Subcutaneous abdominal adipose tissue (tissue), 5 donors: ENCODE results near the gene DCUN1D4.
"Not testable (repeated sequence)": the region's sequence is repeated elsewhere in the genome, so short reads cannot be mapped to it uniquely, and the experiment has no call there.

Experiments
- H3K27ac ChIP-seq: one replicate; pipeline ENCODE4 v1.7.0; 2013; ENCODE audit warnings: low read depth, mild to moderate bottlenecking, inconsistent platforms, low read length, moderate library complexity
- H3K27me3 ChIP-seq, 5 donors: one replicate each; pipeline ENCODE4 v1.7.0; 2013; ENCODE audit warnings: low read length in 5 of 5, inconsistent platforms in 1 of 5; ENCODE audit not compliant: control insufficient read depth in 5 of 5, insufficient read depth in 4 of 5
- H3K36me3 ChIP-seq, 5 donors: one replicate each; pipeline ENCODE4 v1.7.0; 2013; ENCODE audit warnings: low read length in 5 of 5; ENCODE audit not compliant: control insufficient read depth in 5 of 5, insufficient read depth in 5 of 5
- H3K4me1 ChIP-seq, 5 donors: one replicate each; pipeline ENCODE4 v1.7.0; 2013; ENCODE audit warnings: low read length in 5 of 5, mild to moderate bottlenecking in 3 of 5, moderate library complexity in 1 of 5; ENCODE audit not compliant: control insufficient read depth in 5 of 5, insufficient read depth in 5 of 5
- H3K4me3 ChIP-seq, 5 donors: one replicate each; pipeline ENCODE4 v1.7.0; 2013; ENCODE audit warnings: low read length in 5 of 5, low read depth in 1 of 5
- H3K9ac ChIP-seq, 5 donors: one replicate each; pipeline ENCODE4 v1.7.0; 2013; ENCODE audit warnings: low read length in 5 of 5, mild to moderate bottlenecking in 4 of 5, moderate library complexity in 3 of 5
- H3K9me3 ChIP-seq, 5 donors: one replicate each; pipeline ENCODE4 v1.7.0; 2013; ENCODE audit warnings: low read length in 5 of 5; ENCODE audit not compliant: control insufficient read depth in 5 of 5
- donor health status: healthy.
- donor health status: healthy.
- donor health status: healthy.
- donor health status: healthy.
- donor health status: healthy.

Gene DCUN1D4

DNA sequence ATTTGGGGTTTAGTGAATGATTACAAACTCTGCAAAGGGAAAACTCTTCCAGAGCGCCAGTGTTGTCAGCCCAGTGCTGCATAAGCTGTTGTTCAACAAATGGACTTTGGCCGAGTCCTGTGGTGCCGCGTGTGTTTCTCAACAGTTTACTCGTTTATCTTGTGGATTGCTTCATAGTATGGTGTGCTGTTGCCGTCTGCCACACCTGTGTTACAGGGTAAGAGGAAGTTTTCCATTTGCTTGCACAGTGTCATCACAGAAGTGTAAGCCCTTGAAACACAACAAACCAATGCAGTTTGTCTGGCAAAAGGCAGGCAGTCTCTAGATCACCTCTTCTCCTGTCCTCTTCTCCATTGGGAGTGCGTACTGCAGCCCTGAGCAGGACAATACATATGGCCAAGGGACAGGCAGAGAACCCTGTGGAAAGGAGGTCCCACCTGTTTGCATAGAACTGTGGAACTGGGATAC lies 66.3 kb downstream of the DCUN1D4 start:
- Histone ChIP-seq H3K4me3 (no peak overlapping the region), H3K27me3 (no peaks in the 10 kb centered on the region), H3K4me1 (peaks cover 0 to 9% (median 3%) of the 10 kb centered on the region in 5 donors), H3K9ac (no peak overlapping the region), H3K36me3 (peaks cover 34 to 80% (median 67%) of the 10 kb centered on the region in 5 donors), H3K9me3 (no peaks in the 10 kb centered on the region), H3K27ac (no peak overlapping the region)

DNA sequence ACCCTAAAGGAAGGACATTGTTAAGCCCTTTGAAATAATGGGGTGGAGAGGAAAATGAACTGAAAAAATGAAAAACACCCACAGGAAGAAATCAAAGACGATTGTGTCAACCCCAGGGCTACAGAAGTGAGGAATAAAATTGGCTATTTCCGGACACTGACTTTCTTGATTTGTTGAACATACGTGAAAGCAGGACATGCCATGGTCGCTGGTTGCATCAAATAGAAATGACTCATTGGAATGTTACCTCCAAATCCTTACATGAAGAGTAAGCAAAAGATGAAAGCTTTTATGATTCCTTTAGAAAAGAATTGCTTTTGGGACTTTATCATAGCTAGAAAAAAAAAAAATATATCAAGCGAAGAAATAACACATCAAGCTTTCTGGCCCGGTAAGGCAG lies 75.3 kb downstream of the DCUN1D4 start:
- Histone ChIP-seq H3K9ac (no peak overlapping the region), H3K4me1 (no peaks in the 10 kb centered on the region), H3K27ac (no peak overlapping the region), H3K9me3 (peaks cover 0 to 5% (median 0%) of the 10 kb centered on the region in 5 donors), H3K36me3 (peaks cover 17 to 35% (median 27%) of the 10 kb centered on the region in 5 donors), H3K27me3 (no peaks in the 10 kb centered on the region), H3K4me3 (no peak overlapping the region)

DNA sequence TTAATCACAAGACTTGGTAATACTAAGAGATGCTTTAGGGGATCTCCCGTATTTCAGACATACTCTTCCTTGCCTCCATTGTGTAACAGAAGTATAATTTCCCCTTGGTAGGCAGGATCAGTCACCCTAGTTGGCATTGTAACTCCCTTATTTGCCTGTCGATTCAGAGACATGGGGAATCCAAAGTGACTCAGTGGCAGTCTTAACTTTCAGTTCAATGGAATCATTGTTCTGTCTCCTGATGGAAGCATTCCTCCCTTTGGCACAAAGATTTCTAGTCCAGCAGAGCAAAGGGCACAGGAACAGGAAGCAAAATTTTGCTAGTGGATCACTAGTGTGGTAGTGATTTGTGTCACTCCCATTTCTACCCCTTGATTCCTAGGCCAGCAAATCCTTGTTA lies 80.4 kb downstream of the DCUN1D4 start:
- peaks cover 0 to 5% (median 0%) of the 10 kb centered on the region in 5 donors for H3K9me3 ChIP-seq
- no peak overlapping the region for H3K4me3 ChIP-seq
- no peaks in the 10 kb centered on the region for H3K4me1 ChIP-seq
- no peaks in the 10 kb centered on the region for H3K36me3 ChIP-seq
- H3K27ac ChIP-seq: no peak overlapping the region
- no peak overlapping the region for H3K9ac ChIP-seq
- no peaks in the 10 kb centered on the region for H3K27me3 ChIP-seq

DNA sequence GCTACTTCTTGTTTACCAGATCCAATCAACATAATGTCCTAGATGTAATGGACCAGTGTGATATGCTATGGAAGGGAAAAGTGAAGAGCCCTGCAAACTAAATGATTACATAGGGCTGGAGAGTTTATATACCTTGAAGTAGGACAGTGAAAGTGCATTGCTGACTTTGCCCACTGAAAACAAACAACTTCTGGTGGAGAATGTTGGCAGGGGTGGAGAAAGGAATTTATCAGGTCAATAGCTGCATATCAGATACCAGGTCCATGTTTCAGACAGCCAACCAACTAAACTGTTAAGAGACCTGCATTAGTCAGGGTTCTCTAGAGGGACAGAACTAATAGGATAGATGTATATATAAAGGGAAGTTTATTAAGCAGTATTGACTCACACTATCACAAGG lies 82.4 kb downstream of the DCUN1D4 start:
- peaks cover 0 to 5% (median 0%) of the 10 kb centered on the region in 5 donors for H3K9me3 ChIP-seq
- no peaks in the 10 kb centered on the region for H3K4me1 ChIP-seq

GRCh38 chr4:51930557-51930956 lies 87.6 kb downstream of the DCUN1D4 start:
- H3K4me3 ChIP-seq: no peak overlapping the region
- no peak overlapping the region for H3K27ac ChIP-seq
- H3K9ac ChIP-seq: no peak overlapping the region
- no peaks in the 10 kb centered on the region for H3K36me3 ChIP-seq
- no peaks in the 10 kb centered on the region for H3K27me3 ChIP-seq
- H3K4me1 ChIP-seq: no peaks in the 10 kb centered on the region
- no peaks in the 10 kb centered on the region for H3K9me3 ChIP-seq

More for the DNA sequence above, 82.4 kb downstream of the DCUN1D4 start:
- Histone ChIP-seq H3K4me3 (no peak overlapping the region), H3K27me3 (no peaks in the 10 kb centered on the region), H3K36me3 (no peaks in the 10 kb centered on the region), H3K9ac (no peak overlapping the region), H3K27ac (no peak overlapping the region)

DNA sequence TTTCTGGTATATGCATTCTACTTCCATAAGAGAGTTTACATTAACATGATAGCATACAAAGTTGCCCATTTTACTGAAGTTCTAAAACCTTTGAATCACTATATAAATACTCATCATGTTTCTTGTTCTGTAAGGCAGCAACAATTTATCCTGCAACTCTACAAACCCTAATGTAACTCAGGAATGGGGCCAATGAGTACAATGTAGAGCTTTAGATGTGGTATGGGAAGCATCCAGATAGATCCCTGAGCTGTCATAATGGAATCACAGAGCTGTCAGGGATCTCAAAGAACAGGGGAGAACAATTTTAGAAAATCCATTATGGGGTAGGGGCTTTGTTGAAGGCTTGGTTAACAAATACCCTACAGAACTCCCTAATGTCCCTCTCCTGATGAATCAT lies 88.5 kb downstream of the DCUN1D4 start:
- H3K4me1 ChIP-seq: no peaks in the 10 kb centered on the region
- H3K4me3 ChIP-seq: no peak overlapping the region
- no peaks in the 10 kb centered on the region for H3K27me3 ChIP-seq
- no peak overlapping the region for H3K9ac ChIP-seq
- H3K9me3 ChIP-seq: no peaks in the 10 kb centered on the region
- no peak overlapping the region for H3K27ac ChIP-seq
- H3K36me3 ChIP-seq: no peaks in the 10 kb centered on the region

- Histone ChIP-seq H3K9me3 (no peaks in the 10 kb centered on the region), H3K4me3 (no peak overlapping the region), H3K4me1 (no peaks in the 10 kb centered on the region), H3K9ac (no peak overlapping the region), H3K27me3 (no peaks in the 10 kb centered on the region), H3K27ac (no peak overlapping the region), H3K36me3 (no peaks in the 10 kb centered on the region)
Observed at GRCh38 chr4:51932261-51932660, 89.3 kb downstream of the DCUN1D4 start.

DNA sequence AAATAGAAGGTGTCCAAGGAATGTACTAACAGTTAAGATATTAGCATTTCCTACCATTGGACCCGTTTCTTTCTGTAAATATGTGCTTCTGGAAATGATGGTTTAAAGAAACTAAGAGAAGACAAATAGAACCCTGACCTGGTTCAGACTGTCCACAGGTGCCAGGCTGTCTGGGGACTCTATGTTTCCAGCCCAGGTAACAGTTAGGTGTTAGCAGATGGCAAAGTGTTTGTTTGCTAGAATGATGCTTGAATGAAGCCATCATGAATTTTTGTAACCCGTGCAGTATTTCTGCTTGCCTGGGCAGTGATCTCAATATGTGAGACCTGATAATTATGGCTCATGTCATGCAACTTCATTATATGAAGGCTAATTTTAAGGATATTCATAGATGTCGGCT lies 89.7 kb downstream of the DCUN1D4 start:
- Histone ChIP-seq H3K9me3 (no peaks in the 10 kb centered on the region), H3K27me3 (no peaks in the 10 kb centered on the region), H3K4me3 (no peak overlapping the region), H3K27ac (no peak overlapping the region), H3K9ac (no peak overlapping the region), H3K4me1 (no peaks in the 10 kb centered on the region), H3K36me3 (no peaks in the 10 kb centered on the region)

DNA sequence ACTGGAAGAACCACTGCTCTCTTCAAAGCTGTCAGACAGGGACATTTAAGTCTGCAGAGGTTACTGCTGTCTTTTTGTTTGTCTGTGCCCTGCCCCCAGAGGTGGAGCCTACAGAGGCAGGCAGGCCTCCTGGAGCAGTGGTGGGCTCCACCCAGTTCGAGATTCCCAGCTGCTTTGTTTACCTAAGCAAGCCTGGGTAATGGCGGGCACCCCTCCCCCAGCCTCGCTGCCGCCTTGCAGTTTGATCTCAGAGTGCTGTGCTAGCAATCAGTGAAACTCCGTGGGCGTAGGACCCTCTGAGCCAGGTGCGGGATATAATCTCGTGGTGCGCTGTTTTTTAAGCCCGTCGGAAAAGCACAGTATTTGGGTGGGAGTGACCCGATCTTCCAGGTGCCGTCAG lies 97.5 kb downstream of the DCUN1D4 start:
- not testable (repeated sequence) for H3K9me3 ChIP-seq, H3K4me3 ChIP-seq, H3K27ac ChIP-seq, H3K4me1 ChIP-seq, H3K9ac ChIP-seq, H3K36me3 ChIP-seq, H3K27me3 ChIP-seq

- Histone ChIP-seq H3K27ac (no peak overlapping the region), H3K9me3 (peaks cover 0 to 5% (median 0%) of the 10 kb centered on the region in 5 donors), H3K4me1 (no peaks in the 10 kb centered on the region), H3K9ac (no peak overlapping the region), H3K4me3 (no peak overlapping the region), H3K27me3 (no peaks in the 10 kb centered on the region), H3K36me3 (no peaks in the 10 kb centered on the region)
Observed at GRCh38 chr4:51942108-51942832, 99.3 kb downstream of the DCUN1D4 start.
